Ovary (tissue), 3 donors: ENCODE results near the gene CEP128.

Experiments used
- CTCF ChIP-seq, 3 donors: fragments of 450-650 bp in 2 of 3; fragments of 200-600 bp in 1 of 3; IDR thresholded peaks; one replicate each; pipeline versions ENCODE4 v1.5.1 to v1.8.0; 2016 to 2022; ENCODE audit warnings: antibody characterized with exemption in 3 of 3, mild to moderate bottlenecking in 1 of 3
- POLR2A ChIP-seq: fragments of 450-650 bp; IDR thresholded peaks from one replicate; pipeline ENCODE4 v1.6.1; 2017; ENCODE audit warnings: antibody characterized with exemption, mild to moderate bottlenecking, moderate library complexity
- donor health status: DM: no; HTN: no; CAD: no.

DNA sequence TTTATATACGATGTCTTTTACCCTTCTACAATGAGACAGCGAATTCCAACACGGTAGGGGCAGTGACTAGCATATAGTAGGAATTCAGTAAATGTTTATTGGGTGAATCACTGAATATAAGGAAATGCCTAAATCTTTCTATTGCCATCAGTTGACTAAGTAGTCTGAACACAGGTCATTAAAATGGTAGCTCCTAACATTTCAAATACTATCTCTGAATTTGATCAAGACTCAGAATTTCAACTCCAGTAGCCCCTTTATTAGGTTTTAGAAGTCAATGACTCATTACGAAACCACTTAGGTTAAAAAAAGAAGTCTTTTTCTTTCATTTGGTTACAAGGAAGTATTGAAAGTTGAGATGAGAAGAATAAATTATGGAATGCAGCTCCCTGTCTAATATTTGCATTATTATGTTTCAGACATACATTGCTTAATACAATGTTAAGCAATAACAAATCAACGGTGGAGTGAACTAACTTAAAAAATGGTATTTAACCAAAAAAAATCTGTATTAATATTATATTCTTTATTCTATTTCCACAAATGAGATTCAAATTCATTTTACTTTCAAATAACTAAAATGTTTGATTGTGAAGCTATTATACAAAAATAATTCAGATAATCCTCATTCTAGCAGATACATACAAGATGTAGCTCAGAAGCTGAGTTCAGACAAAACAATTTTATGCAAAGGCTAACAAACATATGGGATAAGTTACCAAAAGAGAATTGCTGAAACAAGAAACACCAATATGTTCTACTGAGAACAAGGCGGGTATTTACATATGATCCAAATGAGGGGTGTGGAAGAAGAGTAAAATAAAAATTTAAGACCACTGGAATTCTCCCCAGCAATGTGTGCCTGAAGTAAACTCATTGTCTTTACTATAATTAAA lies 302.7 kb downstream of the CEP128 start:
- TF ChIP-seq CTCF (IDR thresholded peaks at IDR 0.05) (no peak), POLR2A (no peak)
